ENCODE results near the gene ZNF74.
"Not testable (repeated sequence)": the region's sequence is repeated elsewhere in the genome, so short reads cannot be mapped to it uniquely, and the experiment has no call there.

Gene ZNF74

GRCh38 chr22:20360261-20360660 is 33.7 kb upstream of the ZNF74 start:
- H3K27me3 ChIP-seq (ENCODE audit: control insufficient read depth, insufficient read depth, low read length); H3K79me2 ChIP-seq; H3K9ac ChIP-seq; H3K9me3 ChIP-seq (ENCODE audit: control insufficient read depth, low read length); H3K36me3 ChIP-seq (ENCODE audit: control insufficient read depth, insufficient read depth, low read length); H3K27ac ChIP-seq; H2AFZ ChIP-seq; H3K4me3 ChIP-seq (ENCODE audit: low read depth, low read length); H3K4me1 ChIP-seq; H3K4me2 ChIP-seq (ENCODE audit: low read length): not testable (repeated sequence)

- H3K36me3 ChIP-seq (ENCODE audit: control insufficient read depth, insufficient read depth, low read length); H2AFZ ChIP-seq; H3K27ac ChIP-seq; H3K27me3 ChIP-seq (ENCODE audit: control insufficient read depth, insufficient read depth, low read length); H3K9ac ChIP-seq; H3K4me1 ChIP-seq; H3K4me2 ChIP-seq (ENCODE audit: low read length); H3K9me3 ChIP-seq (ENCODE audit: control insufficient read depth, low read length); H3K79me2 ChIP-seq; H3K4me3 ChIP-seq (ENCODE audit: low read depth, low read length): not testable (repeated sequence)
Measured at GRCh38 chr22:20360866-20361751, 32.8 kb upstream of the ZNF74 start.

GRCh38 chr22:20361752-20362229 is 32.2 kb upstream of the ZNF74 start:
- not testable (repeated sequence) for H3K36me3 ChIP-seq (ENCODE audit: control insufficient read depth, insufficient read depth, low read length); H3K27ac ChIP-seq; H3K27me3 ChIP-seq (ENCODE audit: control insufficient read depth, insufficient read depth, low read length); H3K4me1 ChIP-seq; H3K9me3 ChIP-seq (ENCODE audit: control insufficient read depth, low read length); H3K4me3 ChIP-seq (ENCODE audit: low read depth, low read length); H3K4me2 ChIP-seq (ENCODE audit: low read length); H3K79me2 ChIP-seq; H2AFZ ChIP-seq; H3K9ac ChIP-seq

GRCh38 chr22:20362403-20362802 is 31.5 kb upstream of the ZNF74 start:
- not testable (repeated sequence) for H3K4me2 ChIP-seq (ENCODE audit: low read length); H3K4me3 ChIP-seq (ENCODE audit: low read depth, low read length); H3K79me2 ChIP-seq; H3K27ac ChIP-seq; H3K4me1 ChIP-seq; H3K36me3 ChIP-seq (ENCODE audit: control insufficient read depth, insufficient read depth, low read length); H3K27me3 ChIP-seq (ENCODE audit: control insufficient read depth, insufficient read depth, low read length); H3K9ac ChIP-seq; H3K9me3 ChIP-seq (ENCODE audit: control insufficient read depth, low read length); H2AFZ ChIP-seq

- H3K27me3 ChIP-seq (ENCODE audit: control insufficient read depth, insufficient read depth, low read length); H3K27ac ChIP-seq; H3K4me1 ChIP-seq; H3K9me3 ChIP-seq (ENCODE audit: control insufficient read depth, low read length); H3K4me3 ChIP-seq (ENCODE audit: low read depth, low read length); H2AFZ ChIP-seq; H3K79me2 ChIP-seq; H3K4me2 ChIP-seq (ENCODE audit: low read length); H3K9ac ChIP-seq; H3K36me3 ChIP-seq (ENCODE audit: control insufficient read depth, insufficient read depth, low read length): not testable (repeated sequence)
Measured at GRCh38 chr22:20364335-20365260, 29.4 kb upstream of the ZNF74 start.

- not testable (repeated sequence) for H3K9ac ChIP-seq; H3K79me2 ChIP-seq; H3K9me3 ChIP-seq (ENCODE audit: control insufficient read depth, low read length); H3K4me2 ChIP-seq (ENCODE audit: low read length); H3K4me1 ChIP-seq; H2AFZ ChIP-seq; H3K27ac ChIP-seq; H3K4me3 ChIP-seq (ENCODE audit: low read depth, low read length); H3K36me3 ChIP-seq (ENCODE audit: control insufficient read depth, insufficient read depth, low read length); H3K27me3 ChIP-seq (ENCODE audit: control insufficient read depth, insufficient read depth, low read length)
Measured at GRCh38 chr22:20366841-20367240, 27.1 kb upstream of the ZNF74 start.

- H2AFZ ChIP-seq; H3K4me3 ChIP-seq (ENCODE audit: low read depth, low read length); H3K79me2 ChIP-seq; H3K4me2 ChIP-seq (ENCODE audit: low read length); H3K9ac ChIP-seq; H3K27me3 ChIP-seq (ENCODE audit: control insufficient read depth, insufficient read depth, low read length); H3K9me3 ChIP-seq (ENCODE audit: control insufficient read depth, low read length); H3K36me3 ChIP-seq (ENCODE audit: control insufficient read depth, insufficient read depth, low read length); H3K27ac ChIP-seq; H3K4me1 ChIP-seq: not testable (repeated sequence)
Measured at GRCh38 chr22:20368875-20369274, 25.1 kb upstream of the ZNF74 start.

- not testable (repeated sequence) for H3K9me3 ChIP-seq (ENCODE audit: control insufficient read depth, low read length)
Measured at GRCh38 chr22:20371687-20372086, 22.3 kb upstream of the ZNF74 start.

GRCh38 chr22:20372406-20372854 is 21.5 kb upstream of the ZNF74 start:
- H3K27ac ChIP-seq; H3K4me2 ChIP-seq (ENCODE audit: low read length); H3K79me2 ChIP-seq; H2AFZ ChIP-seq; H3K9me3 ChIP-seq (ENCODE audit: control insufficient read depth, low read length); H3K27me3 ChIP-seq (ENCODE audit: control insufficient read depth, insufficient read depth, low read length); H3K4me3 ChIP-seq (ENCODE audit: low read depth, low read length); H3K4me1 ChIP-seq; H3K36me3 ChIP-seq (ENCODE audit: control insufficient read depth, insufficient read depth, low read length); H3K9ac ChIP-seq: not testable (repeated sequence)

More at GRCh38 chr22:20371687-20372086, 22.3 kb upstream of the ZNF74 start:
- not testable (repeated sequence) for H3K9ac ChIP-seq; H3K36me3 ChIP-seq (ENCODE audit: control insufficient read depth, insufficient read depth, low read length); H3K79me2 ChIP-seq; H3K4me3 ChIP-seq (ENCODE audit: low read depth, low read length); H2AFZ ChIP-seq; H3K4me2 ChIP-seq (ENCODE audit: low read length); H3K27ac ChIP-seq; H3K4me1 ChIP-seq; H3K27me3 ChIP-seq (ENCODE audit: control insufficient read depth, insufficient read depth, low read length)

- H3K4me3 ChIP-seq (ENCODE audit: low read depth, low read length); H3K4me2 ChIP-seq (ENCODE audit: low read length); H3K79me2 ChIP-seq; H3K27me3 ChIP-seq (ENCODE audit: control insufficient read depth, insufficient read depth, low read length); H3K9me3 ChIP-seq (ENCODE audit: control insufficient read depth, low read length); H3K4me1 ChIP-seq; H3K36me3 ChIP-seq (ENCODE audit: control insufficient read depth, insufficient read depth, low read length); H3K9ac ChIP-seq; H3K27ac ChIP-seq; H2AFZ ChIP-seq: not testable (repeated sequence)
Measured at GRCh38 chr22:20373195-20373706, 20.7 kb upstream of the ZNF74 start.

All from parathyroid adenoma (tissue), 2 donors.